ENCODE measurements around the gene DNAH9.

DNAH9 gene

DNA sequence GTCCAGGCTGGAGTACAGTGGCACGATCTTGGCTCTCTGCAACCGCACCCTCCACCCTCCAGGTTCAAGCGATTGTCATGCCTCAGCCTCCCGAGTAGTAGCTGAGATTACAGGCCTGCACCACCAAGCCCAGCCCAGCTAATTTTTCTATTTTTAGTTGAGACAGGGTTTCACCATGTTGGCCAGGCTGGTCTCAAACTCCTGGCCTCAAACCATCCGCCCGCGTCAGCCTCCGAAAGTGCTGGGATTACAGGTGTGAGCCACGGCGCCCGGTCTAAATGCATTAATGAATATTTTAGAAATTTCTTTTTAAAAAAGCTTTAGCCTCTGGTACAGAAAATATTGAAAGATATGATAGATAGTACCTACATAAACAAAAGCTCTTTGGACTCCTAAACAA is 95.0 kb downstream of the DNAH9 start:
- no peak for TF ChIP-seq CTCF (conservative IDR thresholded peaks at IDR 0.05; ENCODE audit: low read depth, low read length)
- DNase-seq (ENCODE audit: low read depth), result no peak

DNA sequence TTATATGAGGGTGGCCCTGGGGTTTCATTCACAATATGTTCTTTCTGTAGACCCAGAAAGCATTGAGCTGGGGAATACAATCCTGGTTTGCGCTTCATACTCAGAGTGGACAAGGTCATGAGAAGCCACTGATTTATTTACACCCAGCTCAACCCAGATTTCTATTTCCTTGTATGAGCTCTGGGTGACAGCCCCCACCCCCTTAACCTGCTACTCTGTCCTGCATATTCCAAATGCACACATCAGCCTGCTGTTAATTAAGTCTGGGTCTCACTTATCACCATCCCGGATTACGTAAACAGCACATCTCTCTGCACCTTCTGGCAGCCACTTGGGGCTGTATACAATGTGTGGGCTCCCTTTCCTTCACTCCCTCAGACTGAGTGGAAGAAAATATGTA is 102.4 kb downstream of the DNAH9 start:
- no peak for DNase-seq (ENCODE audit: low read depth)
- no peak overlapping the region for H3K4me3 ChIP-seq (ENCODE audit: low read length)
- TF ChIP-seq CTCF (conservative IDR thresholded peaks at IDR 0.05; ENCODE audit: low read depth, low read length), result no peak

More for the DNA sequence above, 95.0 kb downstream of the DNAH9 start:
- no peak overlapping the region for H3K4me3 ChIP-seq (ENCODE audit: low read length)

DNA sequence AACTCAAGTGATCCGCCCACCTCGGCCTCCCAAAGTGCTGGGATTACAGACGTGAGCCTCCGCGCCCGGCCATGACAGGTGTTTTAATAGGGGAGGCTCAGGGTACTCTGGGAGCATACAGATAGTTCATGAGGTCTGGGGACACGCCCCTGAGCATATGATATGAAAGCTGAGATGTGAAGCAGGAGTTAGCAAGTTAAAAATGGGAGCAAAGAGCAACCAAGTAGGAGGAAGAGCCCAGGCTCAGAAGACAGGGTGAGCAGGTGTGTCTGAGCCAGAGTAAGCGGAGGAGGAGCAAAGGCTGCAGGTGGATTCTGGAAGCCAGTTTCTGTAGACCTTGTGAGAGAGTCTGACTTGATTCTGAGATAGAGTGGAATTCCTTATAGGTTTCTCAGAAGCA is 103.6 kb downstream of the DNAH9 start:
- no peak for TF ChIP-seq CTCF (conservative IDR thresholded peaks at IDR 0.05; ENCODE audit: low read depth, low read length)

GRCh38 chr17:11704041-11704440 is 105.8 kb downstream of the DNAH9 start:
- no peak overlapping the region for H3K4me3 ChIP-seq (ENCODE audit: low read length)
- no peak for TF ChIP-seq CTCF (conservative IDR thresholded peaks at IDR 0.05; ENCODE audit: low read depth, low read length)
- no peak for DNase-seq (ENCODE audit: low read depth)

More for the DNA sequence above, 103.6 kb downstream of the DNAH9 start:
- H3K4me3 ChIP-seq (ENCODE audit: low read length), result no peak overlapping the region
- DNase-seq (ENCODE audit: low read depth), result no peak

DNA sequence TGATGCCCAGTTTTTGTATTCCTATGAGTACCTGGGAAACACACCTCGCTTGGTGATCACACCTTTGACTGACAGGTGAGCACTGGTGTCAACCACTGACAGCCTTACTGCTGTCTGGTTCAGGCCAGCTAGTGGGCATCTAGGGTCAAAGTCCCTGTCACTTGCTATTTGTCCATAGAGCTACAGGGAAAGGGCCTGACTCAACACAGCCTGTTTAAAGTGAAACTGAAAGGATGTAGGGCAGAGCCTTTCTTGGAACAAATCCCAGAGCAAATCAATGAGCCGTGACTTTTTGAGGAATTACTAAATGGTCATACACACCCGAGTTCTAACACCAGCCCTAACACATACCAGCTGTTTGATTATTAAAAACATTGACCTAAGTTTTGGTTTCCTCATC is 106.8 kb downstream of the DNAH9 start:
- no peak for TF ChIP-seq CTCF (conservative IDR thresholded peaks at IDR 0.05; ENCODE audit: low read depth, low read length)
- H3K4me3 ChIP-seq (ENCODE audit: low read length), result no peak overlapping the region
- no peak for DNase-seq (ENCODE audit: low read depth)

GRCh38 chr17:11707586-11707985 is 109.3 kb downstream of the DNAH9 start:
- no peak for TF ChIP-seq CTCF (conservative IDR thresholded peaks at IDR 0.05; ENCODE audit: low read depth, low read length)
- DNase-seq (ENCODE audit: low read depth), result no peak
- H3K4me3 ChIP-seq (ENCODE audit: low read length), result no peak overlapping the region

DNA sequence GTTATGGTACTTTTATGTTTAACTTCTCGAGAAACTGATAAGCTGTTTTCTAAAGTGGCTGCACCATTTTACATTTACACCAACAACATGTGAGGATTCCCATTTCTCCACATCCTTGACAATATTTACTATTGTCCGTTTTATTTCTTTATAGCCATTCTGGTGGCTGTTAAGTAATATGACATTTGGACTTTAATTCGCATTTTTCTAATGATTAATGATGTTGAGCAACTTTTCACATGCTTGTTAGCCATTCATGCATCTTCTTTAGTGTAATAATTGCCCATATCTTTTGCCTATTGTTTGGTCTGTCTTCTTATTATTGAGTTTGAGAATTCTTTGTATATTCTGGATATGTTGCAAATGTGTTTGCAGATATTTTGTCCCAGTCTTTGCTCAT is 114.2 kb downstream of the DNAH9 start:
- no peak for DNase-seq (ENCODE audit: low read depth)
- no peak overlapping the region for H3K4me3 ChIP-seq (ENCODE audit: low read length)

More for the DNA sequence above, 114.2 kb downstream of the DNAH9 start:
- no peak for TF ChIP-seq CTCF (conservative IDR thresholded peaks at IDR 0.05; ENCODE audit: low read depth, low read length)

Data from retinal pigment epithelial cell (primary cell).